Astrocyte of the cerebellum (primary cell): ENCODE results near the gene PKD1.
"Not testable (repeated sequence)": the region's sequence is repeated elsewhere in the genome, so short reads cannot be mapped to it uniquely, and the experiment has no call there.

Experiments used
- DNase-seq: peaks from one replicate; pipeline ENCODE4 v3.0.0-alpha.2; 2011; ENCODE audit warnings: low read depth
- H3K4me3 ChIP-seq: 2 replicates; pipeline ENCODE4 v1.5.1; 2011; ENCODE audit warnings: mild to moderate bottlenecking, low read depth, low read length, moderate library complexity
- CTCF ChIP-seq: IDR thresholded peaks from 2 replicates; pipeline ENCODE4 v1.5.1; 2012; ENCODE audit warnings: low read length, low read depth, moderate library complexity, mild to moderate bottlenecking; ENCODE audit errors: missing control alignments
- in situ Hi-C: cut with HindIII; loops from 2 replicates; pipeline ENCODE4 v1.10.0; 2017; ENCODE audit warnings: low sequenced_read_pairs

PKD1 gene

GRCh38 chr16:2147981-2148671 lies 12.4 kb upstream of the PKD1 start, which contains the start of gene RAB26:
RAB26 (plus strand) TSS chr16:2148625; CDS start chr16:2148784, 159 bp downstream.
- DNase-seq, result no peak
- TF ChIP-seq CTCF, result no peak
- H3K4me3 ChIP-seq, result peak within 1 kb of the TSS; percentile 37
- in situ Hi-C loops, result no loop called here

GRCh38 chr16:2147378-2147777 lies 11.7 kb upstream of the PKD1 start:
- no peak overlapping the region for H3K4me3 ChIP-seq
- in situ Hi-C loops, result no loop called here
- TF ChIP-seq CTCF, result no peak
- no peak for DNase-seq

- no peak for DNase-seq
- TF ChIP-seq CTCF, result no peak
- in situ Hi-C loops, result no loop called here
- no peak overlapping the region for H3K4me3 ChIP-seq
Observed at GRCh38 chr16:2145843-2146242, 10.1 kb upstream of the PKD1 start.

- in situ Hi-C loops, result no loop called here
- DNase-seq, result no peak
- TF ChIP-seq CTCF, result no peak
- no peak overlapping the region for H3K4me3 ChIP-seq
Observed at GRCh38 chr16:2143878-2144485, 8.3 kb upstream of the PKD1 start.

GRCh38 chr16:2142942-2143877 lies 7.5 kb upstream of the PKD1 start:
- in situ Hi-C loops, result no loop called here
- no peak for DNase-seq
- TF ChIP-seq CTCF, result no peak

GRCh38 chr16:2135071-2135470 lies 627 bp downstream of the PKD1 start:
- not testable (repeated sequence) for DNase-seq

More at GRCh38 chr16:2142942-2143877, 7.5 kb upstream of the PKD1 start:
- H3K4me3 ChIP-seq, result no peak overlapping the region

GRCh38 chr16:2133797-2134196 lies 1.9 kb downstream of the PKD1 start:
- DNase-seq, in situ Hi-C loops: not testable (repeated sequence)
- H3K4me3 ChIP-seq, result peak overlapping the region; percentile 18

More at GRCh38 chr16:2135071-2135470, 627 bp downstream of the PKD1 start:
- in situ Hi-C loops, result not testable (repeated sequence)
- H3K4me3 ChIP-seq, result peak overlapping the region; percentile 50

GRCh38 chr16:2129890-2130447 lies 5.7 kb downstream of the PKD1 start:
- DNase-seq, H3K4me3 ChIP-seq, in situ Hi-C loops: not testable (repeated sequence)

- in situ Hi-C loops, result not testable (repeated sequence)
Observed at GRCh38 chr16:2129251-2129650, 6.4 kb downstream of the PKD1 start.

GRCh38 chr16:2127630-2128280 lies 7.9 kb downstream of the PKD1 start:
- DNase-seq, in situ Hi-C loops: not testable (repeated sequence)

More at GRCh38 chr16:2129251-2129650, 6.4 kb downstream of the PKD1 start:
- DNase-seq, H3K4me3 ChIP-seq: not testable (repeated sequence)

More at GRCh38 chr16:2127630-2128280, 7.9 kb downstream of the PKD1 start:
- not testable (repeated sequence) for H3K4me3 ChIP-seq
